Thyroid gland (tissue), 4 donors: ENCODE measurements around the gene RPL38. TPM values are rescaled to one million over a fixed set of nuclear protein-coding genes. Genes with fewer than 3 reads are reported as not detected.

Source experiments
- DNase-seq, 2 donors: peaks; one replicate each; pipeline ENCODE4 v3.0.0-alpha.2; 2019
- H3K27ac ChIP-seq, 3 donors: fragments of 200-600 bp; sonication (generic); 1 replicate in 2 of 3; 2 replicates in 1 of 3; pipeline ENCODE4 v1.5.1; 2016 to 2019; ENCODE audit warnings: mild to moderate bottlenecking in 1 of 3, moderate library complexity in 1 of 3
- H3K27me3 ChIP-seq: fragments of 200-600 bp; sonication (generic); one replicate; pipeline ENCODE4 v1.5.1; 2019
- H3K36me3 ChIP-seq, 2 donors: fragments of 200-600 bp; sonication (generic); one replicate each; pipeline ENCODE4 v1.5.1; 2016 to 2019
- H3K4me1 ChIP-seq, 2 donors: fragments of 200-600 bp; sonication (generic); one replicate each; pipeline ENCODE4 v1.5.1; 2017 to 2019
- H3K4me3 ChIP-seq, 3 donors: fragments of 200-600 bp; sonication (generic); replicated peaks in 1 of 3; 1 replicate in 2 of 3; 2 replicates in 1 of 3; pipeline ENCODE4 v1.5.1; 2016; ENCODE audit warnings: mild to moderate bottlenecking in 1 of 3
- H3K9me3 ChIP-seq: fragments of 200-600 bp; sonication (generic); one replicate; pipeline ENCODE4 v1.5.1; 2017
- POLR2A ChIP-seq, 2 donors: fragments of 450-650 bp; IDR thresholded peaks; one replicate each; pipeline ENCODE4 v1.6.1; 2017; ENCODE audit warnings: antibody characterized with exemption in 2 of 2, mild to moderate bottlenecking in 2 of 2, moderate library complexity in 1 of 2
- WGBS, 2 donors: methylation state at CpG; one replicate each; pipeline ENCODE4 v1.1.5; 2017; 5-methylcytosine and 5-hydroxymethylcytosine counted together
- intact Hi-C: fragments of 100-400 bp; cut with DNase I; formaldehyde crosslinking; loops from one replicate; pipeline ENCODE4 v1.15.1; 2023
- total RNA-seq, 4 donors: library from RNA; depleted of rRNA; stranded (reverse); fragments of >200 nt; gene quantifications; one replicate each; pipeline ENCODE4 v1.2.3, GENCODE V29; 2016
- TF ChIP-seq, protein P1 (sequence below), 6 experiments: fragments of 200-600 bp in 3 of 6; fragments of 450-650 bp in 3 of 6; sonication (generic) in 3 of 6; IDR thresholded peaks; one replicate each; pipeline ENCODE4 v1.5.1; 2016 to 2019; ENCODE audit warnings: antibody characterized with exemption in 6 of 6, mild to moderate bottlenecking in 2 of 6, inconsistent platforms in 1 of 6, moderate library complexity in 1 of 6

The RPL38 gene
- total RNA-seq, 4 donors from 2014 or later: 320 to 657 (median 412) TPM

DNA sequence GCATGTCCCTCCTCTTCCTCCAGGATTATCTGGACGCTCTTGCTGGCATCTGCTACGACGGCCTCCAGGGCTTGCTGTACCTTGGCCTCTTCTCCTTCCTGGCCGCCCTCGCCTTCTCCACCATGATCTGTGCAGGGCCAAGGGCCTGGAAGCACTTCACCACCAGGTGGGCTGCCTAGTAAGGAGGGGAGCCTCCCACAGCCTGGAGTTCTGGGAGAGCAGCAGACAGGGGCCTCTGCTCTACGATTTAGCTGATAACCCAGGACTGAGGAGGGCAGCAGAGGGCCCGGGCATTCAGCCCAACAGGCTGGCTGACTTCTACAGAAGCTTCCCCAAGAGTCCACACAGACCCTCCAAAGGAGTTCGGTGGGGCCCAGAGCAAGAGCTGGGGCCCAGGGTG is 48.7 kb downstream of the RPL38 start:
- no peaks in the 10 kb centered on the region for H3K9me3 ChIP-seq
- no peak for DNase-seq
- 83 to 84% methylated on average over 7 to 8 of the region's 8 CpGs for WGBS, 2 donors
- no peaks in the 10 kb centered on the region for H3K4me1 ChIP-seq
- H3K27ac ChIP-seq: no peak overlapping the region
- H3K36me3 ChIP-seq: no peaks in the 10 kb centered on the region
- TF ChIP-seq POLR2A (IDR thresholded peaks at IDR 0.05): no peak
- TF ChIP-seq, protein P1, sequence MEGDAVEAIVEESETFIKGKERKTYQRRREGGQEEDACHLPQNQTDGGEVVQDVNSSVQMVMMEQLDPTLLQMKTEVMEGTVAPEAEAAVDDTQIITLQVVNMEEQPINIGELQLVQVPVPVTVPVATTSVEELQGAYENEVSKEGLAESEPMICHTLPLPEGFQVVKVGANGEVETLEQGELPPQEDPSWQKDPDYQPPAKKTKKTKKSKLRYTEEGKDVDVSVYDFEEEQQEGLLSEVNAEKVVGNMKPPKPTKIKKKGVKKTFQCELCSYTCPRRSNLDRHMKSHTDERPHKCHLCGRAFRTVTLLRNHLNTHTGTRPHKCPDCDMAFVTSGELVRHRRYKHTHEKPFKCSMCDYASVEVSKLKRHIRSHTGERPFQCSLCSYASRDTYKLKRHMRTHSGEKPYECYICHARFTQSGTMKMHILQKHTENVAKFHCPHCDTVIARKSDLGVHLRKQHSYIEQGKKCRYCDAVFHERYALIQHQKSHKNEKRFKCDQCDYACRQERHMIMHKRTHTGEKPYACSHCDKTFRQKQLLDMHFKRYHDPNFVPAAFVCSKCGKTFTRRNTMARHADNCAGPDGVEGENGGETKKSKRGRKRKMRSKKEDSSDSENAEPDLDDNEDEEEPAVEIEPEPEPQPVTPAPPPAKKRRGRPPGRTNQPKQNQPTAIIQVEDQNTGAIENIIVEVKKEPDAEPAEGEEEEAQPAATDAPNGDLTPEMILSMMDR (IDR thresholded peaks at IDR 0.05): no peak
- intact Hi-C loops: no loop called here
- no peak overlapping the region for H3K4me3 ChIP-seq
- H3K27me3 ChIP-seq: no peaks in the 10 kb centered on the region

- H3K27me3 ChIP-seq: no peaks in the 10 kb centered on the region
- no peak for TF ChIP-seq POLR2A (IDR thresholded peaks at IDR 0.05)
- TF ChIP-seq, protein P1 (IDR thresholded peaks at IDR 0.05): no peak
- H3K4me1 ChIP-seq: no peaks in the 10 kb centered on the region
- H3K4me3 ChIP-seq: no peak overlapping the region
- no peaks in the 10 kb centered on the region for H3K36me3 ChIP-seq
- H3K27ac ChIP-seq: no peak overlapping the region
- WGBS, 2 donors: 94 to 96% methylated on average over 4 to 10 of the region's 13 CpGs
- intact Hi-C loops: no loop called here
- no peaks in the 10 kb centered on the region for H3K9me3 ChIP-seq
- no peak for DNase-seq
Measured at GRCh38 chr17:74253036-74253435, 49.6 kb downstream of the RPL38 start.

GRCh38 chr17:74257311-74257710 is 53.8 kb downstream of the RPL38 start:
- Histone ChIP-seq H3K4me1 (peaks cover 0 to 7% of the 10 kb centered on the region in 2 donors), H3K27ac (no peak overlapping the region), H3K27me3 (no peaks in the 10 kb centered on the region), H3K36me3 (no peaks in the 10 kb centered on the region), H3K9me3 (no peaks in the 10 kb centered on the region), H3K4me3 (no peak overlapping the region)
- WGBS, 2 donors: 82 to 90% methylated on average over 6 to 10 of the region's 10 CpGs
- no peak for TF ChIP-seq POLR2A (IDR thresholded peaks at IDR 0.05)
- TF ChIP-seq, protein P1 (IDR thresholded peaks at IDR 0.05): no peak
- DNase-seq: no peak
- intact Hi-C loops: no loop called here

DNA sequence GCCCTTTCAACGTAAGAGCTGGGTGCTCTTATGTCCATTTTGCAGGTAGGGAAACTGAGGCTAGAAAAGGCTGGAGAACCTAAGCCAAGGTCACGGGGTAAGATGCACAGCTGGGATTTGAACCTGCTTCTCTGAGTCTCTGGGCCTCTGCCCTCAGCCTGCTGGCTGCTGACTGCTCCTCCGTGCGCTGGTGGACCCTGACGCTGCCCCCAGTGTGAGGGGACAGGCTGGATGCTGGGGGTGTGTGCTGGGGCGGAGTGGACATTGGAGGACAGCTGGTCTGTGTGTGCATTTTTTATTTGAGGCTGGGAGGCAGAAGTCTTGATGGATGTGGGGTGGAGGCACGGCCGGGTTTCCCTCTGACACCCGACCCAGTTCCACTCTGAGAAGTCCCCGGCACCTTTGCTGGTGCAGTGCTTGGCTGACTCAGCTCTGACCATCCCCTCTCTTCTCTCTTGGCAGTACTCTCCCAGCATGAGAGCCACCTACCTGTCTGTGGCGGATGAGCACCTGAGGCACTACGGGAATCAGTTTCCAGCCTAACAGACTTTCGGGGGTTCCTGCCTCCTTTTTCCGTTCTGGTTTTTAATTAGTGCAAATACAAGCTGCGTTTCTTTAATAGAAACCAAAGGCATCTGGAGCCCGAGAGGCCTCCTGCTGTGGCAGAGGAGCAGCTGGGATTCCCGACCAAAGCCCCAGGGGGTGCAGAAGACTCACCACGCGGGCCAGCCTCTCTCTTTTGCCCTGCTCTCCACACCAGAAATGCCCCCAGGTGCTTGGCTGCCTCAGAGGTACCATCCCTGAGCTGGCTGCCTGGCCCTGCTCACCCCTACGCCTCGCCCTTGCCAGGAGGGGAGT is 56.4 kb downstream of the RPL38 start:
- TF ChIP-seq POLR2A (IDR thresholded peaks at IDR 0.05): no peak
- TF ChIP-seq, protein P1 (IDR thresholded peaks at IDR 0.05): no peak
- no peak overlapping the region for H3K27ac ChIP-seq
- no peaks in the 10 kb centered on the region for H3K27me3 ChIP-seq
- DNase-seq: no peak
- H3K4me1 ChIP-seq: peaks cover 0 to 7% of the 10 kb centered on the region in 2 donors
- 83 to 84% methylated on average over 19 to 21 of the region's 21 CpGs for WGBS, 2 donors
- intact Hi-C loops: no loop called here
- H3K9me3 ChIP-seq: no peaks in the 10 kb centered on the region
- H3K36me3 ChIP-seq: no peaks in the 10 kb centered on the region
- H3K4me3 ChIP-seq: no peak overlapping the region

Other genes starting within 250 kb of the RPL38 start
- gene TTYH2, start 9.9 kb downstream of the RPL38 start, total RNA-seq: 10 to 100 TPM; 12.4 to 24.7 (median 18.8) TPM
- under 1 TPM in 1 of 4 donors, not detected in 3; 0.13 TPM for gene DNAI2, start 70.6 kb downstream of the RPL38 start, total RNA-seq
- gene KIF19, start 122.5 kb downstream of the RPL38 start, total RNA-seq: 1 to 10 TPM in 3 of 4 donors, under 1 TPM in 1; 0.94 to 7.7 (median 2.2) TPM
- gene BTBD17, start 158.2 kb downstream of the RPL38 start, total RNA-seq: under 1 TPM in 2 of 4 donors, not detected in 2; 0.67 to 0.89 TPM
- gene GPR142, start 163.8 kb downstream of the RPL38 start, total RNA-seq: under 1 TPM in 1 of 4 donors, not detected in 3; 0.67 TPM
- 100 to 1,000 TPM in 3 of 4 donors, 10 to 100 TPM in 1; 73.2 to 194 (median 163) TPM for gene GPRC5C, start 228.4 kb downstream of the RPL38 start, total RNA-seq